ENCODE results near the gene PTGFRN. TPM values are rescaled to one million over a fixed set of nuclear protein-coding genes. Genes with fewer than 3 reads are reported as not detected.

Gene PTGFRN
- total and polyA plus RNA-seq, 2 of the 13 experiments (the other 11 are each of a cell fraction or from before 2014, with no cell fraction given): 3.3 to 11.3 TPM

DNA sequence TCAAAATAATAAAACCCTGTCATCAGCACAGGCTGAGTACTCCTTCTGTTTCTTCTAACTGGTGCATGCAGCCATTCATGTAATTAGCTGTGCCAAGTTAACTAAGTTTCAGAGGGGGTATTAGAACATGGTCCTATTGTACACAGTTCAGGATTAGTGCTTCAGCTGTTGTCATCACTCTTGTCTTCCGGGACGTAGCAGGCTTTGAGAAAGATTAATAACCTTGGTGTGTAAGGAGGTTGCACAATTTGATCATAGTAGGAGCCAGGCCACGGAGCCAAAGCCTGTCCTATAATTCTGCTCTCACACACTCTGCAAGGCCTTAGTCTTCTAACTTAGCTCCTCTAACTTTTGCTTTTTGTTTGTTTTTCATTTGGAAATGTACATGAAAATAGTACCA is 44.7 kb downstream of the PTGFRN start:
- Histone ChIP-seq H3K4me3 (replicated peaks in 1 of 3; ENCODE audit: insufficient read depth in 1 of 3, low read depth in 2 of 3, low read length in 3 of 3) (no peak overlapping the region), H3K4me1 (ENCODE audit: insufficient read depth, low read length) (no peaks in the 10 kb centered on the region), H3K9me3 (ENCODE audit: low read length) (no peaks in the 10 kb centered on the region), H3K27ac (ENCODE audit: extremely low read length, insufficient read depth, low read length) (no peak overlapping the region), H3K36me3 (replicated peaks in 1 of 2; ENCODE audit: control insufficient read depth in 1 of 2, insufficient read depth in 2 of 2, low read length in 2 of 2) (no peaks in the 10 kb centered on the region), H3K79me2 (ENCODE audit: insufficient read depth, low read length) (no peaks in the 10 kb centered on the region), H2AFZ (ENCODE audit: low read length) (no peak overlapping the region), H4K20me1 (ENCODE audit: insufficient read depth, low read length) (no peaks in the 10 kb centered on the region), H3K9ac (ENCODE audit: insufficient read depth, low read depth, low read length) (no peak overlapping the region), H3K27me3 (ENCODE audit: control insufficient read depth in 1 of 2, insufficient read depth in 2 of 2, low read length in 2 of 2) (no peaks in the 10 kb centered on the region), H3K4me2 (ENCODE audit: low read depth, low read length) (no peak overlapping the region)
- 85% methylated on average over 3 of the region's 3 CpGs for WGBS (ENCODE audit: low lambda C conversion rate)
- intact Hi-C loops (cut with micrococcal nuclease; ENCODE audit: unreplicated experiment): no loop called here
- no TSS peak for BruUV-seq (replicated peaks)
- no peak for DNase-seq (ENCODE audit: low spot score)
- in situ Hi-C loops (cut with HindIII; ENCODE audit: extremely low pct_ligation_motif_present, low pct_unique_long_range_greater_than_20kb): no loop called here
- FAIRE-seq: no peak
- POLR2A ChIA-PET: no interaction called here
- TF ChIP-seq, protein P1, sequence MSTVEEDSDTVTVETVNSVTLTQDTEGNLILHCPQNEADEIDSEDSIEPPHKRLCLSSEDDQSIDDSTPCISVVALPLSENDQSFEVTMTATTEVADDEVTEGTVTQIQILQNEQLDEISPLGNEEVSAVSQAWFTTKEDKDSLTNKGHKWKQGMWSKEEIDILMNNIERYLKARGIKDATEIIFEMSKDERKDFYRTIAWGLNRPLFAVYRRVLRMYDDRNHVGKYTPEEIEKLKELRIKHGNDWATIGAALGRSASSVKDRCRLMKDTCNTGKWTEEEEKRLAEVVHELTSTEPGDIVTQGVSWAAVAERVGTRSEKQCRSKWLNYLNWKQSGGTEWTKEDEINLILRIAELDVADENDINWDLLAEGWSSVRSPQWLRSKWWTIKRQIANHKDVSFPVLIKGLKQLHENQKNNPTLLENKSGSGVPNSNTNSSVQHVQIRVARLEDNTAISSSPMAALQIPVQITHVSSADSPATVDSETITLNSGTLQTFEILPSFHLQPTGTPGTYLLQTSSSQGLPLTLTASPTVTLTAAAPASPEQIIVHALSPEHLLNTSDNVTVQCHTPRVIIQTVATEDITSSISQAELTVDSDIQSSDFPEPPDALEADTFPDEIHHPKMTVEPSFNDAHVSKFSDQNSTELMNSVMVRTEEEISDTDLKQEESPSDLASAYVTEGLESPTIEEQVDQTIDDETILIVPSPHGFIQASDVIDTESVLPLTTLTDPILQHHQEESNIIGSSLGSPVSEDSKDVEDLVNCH (CRISPR knock-in tag; IDR thresholded peaks at IDR 0.05): no peak
- TF ChIP-seq ZNF713 (CRISPR knock-in tag; IDR thresholded peaks at IDR 0.05): no peak
- TF ChIP-seq AGO2 (optimal IDR thresholded peaks at IDR 0.05; ENCODE audit: low read depth, low read length): no peak
- CTCF ChIA-PET (ENCODE audit: low intra/inter-chr PET ratio, low total read pairs): no interaction called here
- no peak for ATAC-seq

DNA sequence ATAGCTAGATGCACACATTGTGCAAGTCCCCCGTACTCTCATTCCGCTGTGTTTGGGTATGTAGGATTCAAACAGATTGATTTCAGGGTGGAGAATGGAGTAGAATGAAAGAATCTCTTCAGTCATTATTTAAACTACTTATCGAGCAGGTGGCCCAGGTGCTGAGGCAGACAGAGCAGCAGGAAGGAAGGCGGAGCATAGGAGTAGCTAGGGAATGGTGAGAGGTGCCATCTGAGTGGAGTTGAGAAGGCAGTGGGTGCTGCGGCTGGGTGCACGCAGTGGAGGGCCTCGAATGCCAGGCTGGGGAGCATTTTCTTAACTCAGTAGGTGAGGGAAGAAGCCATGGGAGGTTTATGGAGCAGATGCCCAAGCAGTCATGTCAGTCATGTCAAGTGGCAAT is 46.7 kb downstream of the PTGFRN start:
- ATAC-seq (no peak), FAIRE-seq (no peak), DNase-seq (ENCODE audit: low spot score) (no peak)
- H3K4me2 ChIP-seq (ENCODE audit: low read depth, low read length): no peak overlapping the region
- H3K9me3 ChIP-seq (ENCODE audit: low read length): no peaks in the 10 kb centered on the region
- BruUV-seq (replicated peaks): no TSS peak
- no peaks in the 10 kb centered on the region for H3K36me3 ChIP-seq (replicated peaks in 1 of 2; ENCODE audit: control insufficient read depth in 1 of 2, insufficient read depth in 2 of 2, low read length in 2 of 2)
- peaks cover 3% of the 10 kb centered on the region for H3K4me1 ChIP-seq (ENCODE audit: insufficient read depth, low read length)
- in situ Hi-C loops (cut with HindIII; ENCODE audit: extremely low pct_ligation_motif_present, low pct_unique_long_range_greater_than_20kb): no loop called here
- ChIA-PET CTCF (ENCODE audit: low intra/inter-chr PET ratio, low total read pairs) (no interaction called here), POLR2A (no interaction called here)
- intact Hi-C loops (cut with micrococcal nuclease; ENCODE audit: unreplicated experiment): no loop called here
- H3K79me2 ChIP-seq (ENCODE audit: insufficient read depth, low read length): no peaks in the 10 kb centered on the region
- no peak overlapping the region for H2AFZ ChIP-seq (ENCODE audit: low read length)
- no peaks in the 10 kb centered on the region for H3K27me3 ChIP-seq (ENCODE audit: control insufficient read depth in 1 of 2, insufficient read depth in 2 of 2, low read length in 2 of 2)
- TF ChIP-seq, protein P2, sequence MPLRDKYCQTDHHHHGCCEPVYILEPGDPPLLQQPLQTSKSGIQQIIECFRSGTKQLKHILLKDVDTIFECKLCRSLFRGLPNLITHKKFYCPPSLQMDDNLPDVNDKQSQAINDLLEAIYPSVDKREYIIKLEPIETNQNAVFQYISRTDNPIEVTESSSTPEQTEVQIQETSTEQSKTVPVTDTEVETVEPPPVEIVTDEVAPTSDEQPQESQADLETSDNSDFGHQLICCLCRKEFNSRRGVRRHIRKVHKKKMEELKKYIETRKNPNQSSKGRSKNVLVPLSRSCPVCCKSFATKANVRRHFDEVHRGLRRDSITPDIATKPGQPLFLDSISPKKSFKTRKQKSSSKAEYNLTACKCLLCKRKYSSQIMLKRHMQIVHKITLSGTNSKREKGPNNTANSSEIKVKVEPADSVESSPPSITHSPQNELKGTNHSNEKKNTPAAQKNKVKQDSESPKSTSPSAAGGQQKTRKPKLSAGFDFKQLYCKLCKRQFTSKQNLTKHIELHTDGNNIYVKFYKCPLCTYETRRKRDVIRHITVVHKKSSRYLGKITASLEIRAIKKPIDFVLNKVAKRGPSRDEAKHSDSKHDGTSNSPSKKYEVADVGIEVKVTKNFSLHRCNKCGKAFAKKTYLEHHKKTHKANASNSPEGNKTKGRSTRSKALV (CRISPR knock-in tag; IDR thresholded peaks at IDR 0.05): no peak
- TF ChIP-seq SRSF1 (optimal IDR thresholded peaks at IDR 0.05; ENCODE audit: low read depth, low read length) (no peak), ZEB1 (IDR thresholded peaks at IDR 0.05; ENCODE audit: insufficient replicate concordance, low read depth) (no peak), NKX3-1 (CRISPR knock-in tag; IDR thresholded peaks at IDR 0.05) (no peak), ZBTB21 (CRISPR knock-in tag; IDR thresholded peaks at IDR 0.05) (no peak), IKZF4 (CRISPR knock-in tag; IDR thresholded peaks at IDR 0.05; ENCODE audit: borderline replicate concordance, low read depth, not compliant biosample characterization) (no peak), SRF (IDR thresholded peaks at IDR 0.05; ENCODE audit: low read depth, low read length) (no peak)
- TF ChIP-seq, protein P3, sequence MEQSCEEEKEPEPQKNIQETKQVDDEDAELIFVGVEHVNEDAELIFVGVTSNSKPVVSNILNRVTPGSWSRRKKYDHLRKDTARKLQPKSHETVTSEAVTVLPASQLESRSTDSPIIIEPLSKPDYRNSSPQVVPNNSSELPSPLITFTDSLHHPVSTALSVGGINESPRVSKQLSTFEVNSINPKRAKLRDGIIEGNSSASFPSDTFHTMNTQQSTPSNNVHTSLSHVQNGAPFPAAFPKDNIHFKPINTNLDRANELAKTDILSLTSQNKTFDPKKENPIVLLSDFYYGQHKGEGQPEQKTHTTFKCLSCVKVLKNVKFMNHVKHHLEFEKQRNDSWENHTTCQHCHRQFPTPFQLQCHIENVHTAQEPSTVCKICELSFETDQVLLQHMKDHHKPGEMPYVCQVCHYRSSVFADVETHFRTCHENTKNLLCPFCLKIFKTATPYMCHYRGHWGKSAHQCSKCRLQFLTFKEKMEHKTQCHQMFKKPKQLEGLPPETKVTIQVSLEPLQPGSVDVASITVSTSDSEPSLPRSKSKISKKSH (CRISPR knock-in tag; IDR thresholded peaks at IDR 0.05; ENCODE audit: borderline replicate concordance): no peak
- H3K27ac ChIP-seq (ENCODE audit: extremely low read length, insufficient read depth, low read length): no peak overlapping the region
- 69% methylated on average over 7 of the region's 7 CpGs for WGBS (ENCODE audit: low lambda C conversion rate)
- no peak overlapping the region for H3K9ac ChIP-seq (ENCODE audit: insufficient read depth, low read depth, low read length)
- H3K4me3 ChIP-seq (replicated peaks in 1 of 3; ENCODE audit: insufficient read depth in 1 of 3, low read depth in 2 of 3, low read length in 3 of 3): no peak overlapping the region
- H4K20me1 ChIP-seq (ENCODE audit: insufficient read depth, low read length): no peaks in the 10 kb centered on the region

Data from HepG2 (cell line).